ENCODE data around the gene TRIM49C. TPM values are rescaled to one million over a fixed set of nuclear protein-coding genes. Genes with fewer than 3 reads are reported as not detected.
"Not testable (repeated sequence)": the region's sequence is repeated elsewhere in the genome, so short reads cannot be mapped to it uniquely, and the experiment has no call there.

TRIM49C gene
- not detected for polyA plus RNA-seq (2013, experiment 1 of 2)
- not detected for polyA plus RNA-seq (2013, experiment 2 of 2)

DNA sequence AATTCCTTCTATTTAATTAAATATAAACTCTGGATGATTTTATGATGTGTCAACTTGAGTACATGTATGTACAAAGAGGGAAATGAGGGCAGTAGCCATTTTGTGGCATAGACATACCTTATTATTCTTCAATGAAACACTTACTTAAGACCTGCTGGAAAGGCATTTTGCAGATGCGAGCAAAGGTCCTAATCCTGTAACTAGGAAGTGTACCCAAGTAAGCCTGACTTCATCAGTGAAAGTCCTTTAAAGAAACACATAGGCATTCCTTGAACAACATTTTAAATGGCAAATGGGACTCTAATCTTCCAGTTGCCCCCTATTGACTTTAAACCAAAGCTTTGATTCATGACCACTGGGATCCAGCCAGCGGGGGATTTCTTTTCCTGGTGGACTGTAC is at the start of gene TRIM49C:
TRIM49C (plus strand) TSS at position 301 of the 400 bp plus-strand sequence. CDS start 4,106 bp downstream, outside the sequence.
- H3K4me2 ChIP-seq (ENCODE audit: low read length); H2BK5ac ChIP-seq (ENCODE audit: low read length); H3K27ac ChIP-seq (ENCODE audit: low read depth, low read length); H4K8ac ChIP-seq (ENCODE audit: low read depth, low read length); H3K23ac ChIP-seq (ENCODE audit: low read length); H4K5ac ChIP-seq (ENCODE audit: low read length); H2AK5ac ChIP-seq (ENCODE audit: low read length); H3K79me1 ChIP-seq (ENCODE audit: low read length); H3K56ac ChIP-seq (ENCODE audit: low read length); H3K9ac ChIP-seq (ENCODE audit: low read length); H2BK120ac ChIP-seq (ENCODE audit: low read depth, low read length); DNase-seq; H3K4ac ChIP-seq (ENCODE audit: low read depth, low read length); H3K4me1 ChIP-seq (ENCODE audit: control insufficient read depth, low read depth, low read length); H2BK15ac ChIP-seq (replicated peaks; ENCODE audit: low read depth); H3K18ac ChIP-seq (ENCODE audit: low read length); H3K27me3 ChIP-seq (ENCODE audit: insufficient read depth, low read length, poor library complexity); H3K79me2 ChIP-seq (ENCODE audit: control insufficient read depth, insufficient read depth, low read length); H3K4me3 ChIP-seq (ENCODE audit: low read length); H3K36me3 ChIP-seq (ENCODE audit: control insufficient read depth, insufficient read depth, low read length): not testable (repeated sequence)
- WGBS (ENCODE audit: extremely low coverage, insufficient coverage, low lambda C conversion rate) = no CpG with 5 or more reads among the region's 2 CpGs

- not testable (repeated sequence) for H2AK5ac ChIP-seq (ENCODE audit: low read length); H3K4me3 ChIP-seq (ENCODE audit: low read length); H3K79me2 ChIP-seq (ENCODE audit: control insufficient read depth, insufficient read depth, low read length); H3K23ac ChIP-seq (ENCODE audit: low read length); H3K36me3 ChIP-seq (ENCODE audit: control insufficient read depth, insufficient read depth, low read length); H3K9ac ChIP-seq (ENCODE audit: low read length); DNase-seq; H3K4me2 ChIP-seq (ENCODE audit: low read length); H3K4me1 ChIP-seq (ENCODE audit: control insufficient read depth, low read depth, low read length); H3K4ac ChIP-seq (ENCODE audit: low read depth, low read length); H3K56ac ChIP-seq (ENCODE audit: low read length); H4K5ac ChIP-seq (ENCODE audit: low read length); H3K27me3 ChIP-seq (ENCODE audit: insufficient read depth, low read length, poor library complexity); H2BK15ac ChIP-seq (replicated peaks; ENCODE audit: low read depth); H2BK5ac ChIP-seq (ENCODE audit: low read length); H3K27ac ChIP-seq (ENCODE audit: low read depth, low read length); H2BK120ac ChIP-seq (ENCODE audit: low read depth, low read length); H4K8ac ChIP-seq (ENCODE audit: low read depth, low read length); H3K79me1 ChIP-seq (ENCODE audit: low read length); H3K18ac ChIP-seq (ENCODE audit: low read length)
- no CpG with 5 or more reads among the region's 3 CpGs for WGBS (ENCODE audit: extremely low coverage, insufficient coverage, low lambda C conversion rate)
Measured at GRCh38 chr11:90024184-90024583, 6.7 kb upstream of the TRIM49C start.

DNA sequence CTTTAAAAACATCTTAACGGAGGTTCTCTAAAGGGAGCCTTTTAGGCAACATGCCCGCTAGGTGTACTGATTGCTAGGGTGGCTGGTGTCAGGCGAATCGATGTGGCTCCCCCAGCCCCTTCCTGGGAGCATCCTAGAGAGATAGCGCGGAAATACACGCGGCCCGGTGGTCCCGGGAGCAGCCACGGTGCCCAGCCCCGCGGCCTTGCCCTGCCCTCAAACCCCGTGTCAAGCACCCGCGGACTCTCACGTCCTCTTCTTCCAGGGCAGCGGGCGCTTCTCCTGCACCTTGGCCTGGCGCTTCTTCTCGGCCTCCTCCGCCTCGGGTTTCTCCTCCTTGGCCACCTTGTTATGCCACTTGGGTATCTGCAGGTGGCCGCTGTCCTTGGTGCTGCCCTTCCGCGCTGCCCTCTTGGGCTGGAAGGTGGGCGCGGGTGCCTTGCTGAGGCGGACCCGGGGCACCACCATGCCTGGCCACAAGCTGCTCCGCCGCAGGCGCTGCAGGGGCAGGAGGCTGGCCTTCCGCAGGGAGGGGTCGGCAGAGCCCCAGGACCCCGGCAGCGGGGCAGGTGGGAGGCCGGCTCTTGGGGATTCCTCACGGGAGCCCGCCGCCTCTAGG is 20.8 kb downstream of the TRIM49C start:
- H4K5ac ChIP-seq (ENCODE audit: low read length); H2BK5ac ChIP-seq (ENCODE audit: low read length); H2BK15ac ChIP-seq (replicated peaks; ENCODE audit: low read depth); H2AK5ac ChIP-seq (ENCODE audit: low read length); H3K23ac ChIP-seq (ENCODE audit: low read length); H3K4ac ChIP-seq (ENCODE audit: low read depth, low read length); H3K27ac ChIP-seq (ENCODE audit: low read depth, low read length); H3K79me2 ChIP-seq (ENCODE audit: control insufficient read depth, insufficient read depth, low read length); DNase-seq; H3K56ac ChIP-seq (ENCODE audit: low read length); H3K4me2 ChIP-seq (ENCODE audit: low read length); H3K36me3 ChIP-seq (ENCODE audit: control insufficient read depth, insufficient read depth, low read length); H3K27me3 ChIP-seq (ENCODE audit: insufficient read depth, low read length, poor library complexity); H3K4me1 ChIP-seq (ENCODE audit: control insufficient read depth, low read depth, low read length); H3K4me3 ChIP-seq (ENCODE audit: low read length); H3K9ac ChIP-seq (ENCODE audit: low read length); H3K18ac ChIP-seq (ENCODE audit: low read length); H3K79me1 ChIP-seq (ENCODE audit: low read length); H4K8ac ChIP-seq (ENCODE audit: low read depth, low read length); H2BK120ac ChIP-seq (ENCODE audit: low read depth, low read length): not testable (repeated sequence)
- no CpG with 5 or more reads among the region's 41 CpGs for WGBS (ENCODE audit: extremely low coverage, insufficient coverage, low lambda C conversion rate)

- not testable (repeated sequence) for H3K79me1 ChIP-seq (ENCODE audit: low read length); H3K9ac ChIP-seq (ENCODE audit: low read length); H3K4ac ChIP-seq (ENCODE audit: low read depth, low read length); H3K27me3 ChIP-seq (ENCODE audit: insufficient read depth, low read length, poor library complexity); H3K18ac ChIP-seq (ENCODE audit: low read length); H4K8ac ChIP-seq (ENCODE audit: low read depth, low read length); H2BK15ac ChIP-seq (replicated peaks; ENCODE audit: low read depth); H3K79me2 ChIP-seq (ENCODE audit: control insufficient read depth, insufficient read depth, low read length); H3K27ac ChIP-seq (ENCODE audit: low read depth, low read length); H2AK5ac ChIP-seq (ENCODE audit: low read length); H3K23ac ChIP-seq (ENCODE audit: low read length); H3K4me1 ChIP-seq (ENCODE audit: control insufficient read depth, low read depth, low read length); H3K56ac ChIP-seq (ENCODE audit: low read length); DNase-seq; H3K4me3 ChIP-seq (ENCODE audit: low read length); H4K5ac ChIP-seq (ENCODE audit: low read length); H2BK120ac ChIP-seq (ENCODE audit: low read depth, low read length); H3K4me2 ChIP-seq (ENCODE audit: low read length); H2BK5ac ChIP-seq (ENCODE audit: low read length); H3K36me3 ChIP-seq (ENCODE audit: control insufficient read depth, insufficient read depth, low read length)
- no CpG with 5 or more reads among the region's 33 CpGs for WGBS (ENCODE audit: extremely low coverage, insufficient coverage, low lambda C conversion rate)
Measured at GRCh38 chr11:90052311-90052710, 21.4 kb downstream of the TRIM49C start.

- not testable (repeated sequence) for H3K4me3 ChIP-seq (ENCODE audit: low read length); H3K36me3 ChIP-seq (ENCODE audit: control insufficient read depth, insufficient read depth, low read length)
Measured at GRCh38 chr11:90053545-90053944, 22.6 kb downstream of the TRIM49C start.

GRCh38 chr11:90085650-90086049 is 54.7 kb downstream of the TRIM49C start, which contains the start of gene UBTFL1:
UBTFL1 (plus strand) TSS chr11:90085950; CDS start chr11:90085950, 0 bp downstream.
- not testable (repeated sequence) for H3K27ac ChIP-seq (ENCODE audit: low read depth, low read length); H3K4me3 ChIP-seq (ENCODE audit: low read length); H2BK5ac ChIP-seq (ENCODE audit: low read length); H3K36me3 ChIP-seq (ENCODE audit: control insufficient read depth, insufficient read depth, low read length); DNase-seq; H2BK120ac ChIP-seq (ENCODE audit: low read depth, low read length); H3K27me3 ChIP-seq (ENCODE audit: insufficient read depth, low read length, poor library complexity); H3K4me1 ChIP-seq (ENCODE audit: control insufficient read depth, low read depth, low read length); H3K56ac ChIP-seq (ENCODE audit: low read length); H3K79me2 ChIP-seq (ENCODE audit: control insufficient read depth, insufficient read depth, low read length); H4K8ac ChIP-seq (ENCODE audit: low read depth, low read length); H3K4ac ChIP-seq (ENCODE audit: low read depth, low read length); H2BK15ac ChIP-seq (replicated peaks; ENCODE audit: low read depth); H3K79me1 ChIP-seq (ENCODE audit: low read length); H3K18ac ChIP-seq (ENCODE audit: low read length); H4K5ac ChIP-seq (ENCODE audit: low read length); H3K23ac ChIP-seq (ENCODE audit: low read length); H3K9ac ChIP-seq (ENCODE audit: low read length); H2AK5ac ChIP-seq (ENCODE audit: low read length); H3K4me2 ChIP-seq (ENCODE audit: low read length)
- no CpG with 5 or more reads among the region's 3 CpGs for WGBS (ENCODE audit: extremely low coverage, insufficient coverage, low lambda C conversion rate)

More at GRCh38 chr11:90053545-90053944, 22.6 kb downstream of the TRIM49C start:
- not testable (repeated sequence) for H3K23ac ChIP-seq (ENCODE audit: low read length); H3K9ac ChIP-seq (ENCODE audit: low read length); H3K4me2 ChIP-seq (ENCODE audit: low read length); H4K8ac ChIP-seq (ENCODE audit: low read depth, low read length); H2AK5ac ChIP-seq (ENCODE audit: low read length); H3K79me1 ChIP-seq (ENCODE audit: low read length); H3K27me3 ChIP-seq (ENCODE audit: insufficient read depth, low read length, poor library complexity); H3K18ac ChIP-seq (ENCODE audit: low read length); H2BK15ac ChIP-seq (replicated peaks; ENCODE audit: low read depth); H3K27ac ChIP-seq (ENCODE audit: low read depth, low read length); H2BK120ac ChIP-seq (ENCODE audit: low read depth, low read length); H3K4ac ChIP-seq (ENCODE audit: low read depth, low read length); H4K5ac ChIP-seq (ENCODE audit: low read length); H2BK5ac ChIP-seq (ENCODE audit: low read length); H3K56ac ChIP-seq (ENCODE audit: low read length); H3K4me1 ChIP-seq (ENCODE audit: control insufficient read depth, low read depth, low read length); DNase-seq; H3K79me2 ChIP-seq (ENCODE audit: control insufficient read depth, insufficient read depth, low read length)
- WGBS (ENCODE audit: extremely low coverage, insufficient coverage, low lambda C conversion rate) = no CpG with 5 or more reads among the region's 28 CpGs
